H1 (cell line): ENCODE measurements around the gene ESPNL. TPM values are rescaled to one million over a fixed set of nuclear protein-coding genes. Genes with fewer than 3 reads are reported as not detected.

Experiments used
- CTCF ChIA-PET: fragments of 300-600 bp; sonication (Branson Sonifier 250); formaldehyde crosslinking; loops from one replicate; lab custom pipeline; 2021; ENCODE audit not compliant: partially characterized antibody; lab: Charles Lee
- POLR2A ChIA-PET: fragments of 300-600 bp; sonication (Branson Sonifier 250); formaldehyde crosslinking; loops from one replicate; lab custom pipeline; 2021; ENCODE audit warnings: inconsistent platforms; ENCODE audit not compliant: partially characterized antibody; lab: Charles Lee
- DNase-seq, 2 experiments: peaks; one replicate each; pipeline versions ENCODE4 v3.0.0 to v3.0.0-alpha.2; 2010 to 2022; ENCODE audit warnings: low spot score in 2 of 2, low read depth in 1 of 2, mixed read lengths in 1 of 2
- FAIRE-seq: peaks from 2 replicates; lab custom pipeline; 2011; peaks lifted over from hg19 to GRCh38; lab: Jason Lieb, UNC
- H2AFZ ChIP-seq: 2 replicates; pipeline ENCODE4 v1.8.1; 2012; ENCODE audit warnings: low read length, inconsistent platforms
- H2AK5ac ChIP-seq: 2 replicates; pipeline ENCODE4 v1.6.1; 2013; ENCODE audit warnings: low read depth, low read length
- H2BK120ac ChIP-seq: replicated peaks from 2 replicates; pipeline ENCODE3; 2013; ENCODE audit warnings: low read depth, low read length, inconsistent platforms
- H2BK12ac ChIP-seq: 2 replicates; pipeline ENCODE4 v1.6.1; 2013; ENCODE audit warnings: low read depth, low read length
- H2BK15ac ChIP-seq: 2 replicates; pipeline ENCODE4 v1.6.1; 2013; ENCODE audit warnings: low read length
- H2BK20ac ChIP-seq: 2 replicates; pipeline ENCODE4 v1.6.1; 2013; ENCODE audit warnings: low read length
- H2BK5ac ChIP-seq: 2 replicates; pipeline ENCODE4 v1.6.1; 2013; ENCODE audit warnings: low read depth, low read length
- H3K14ac ChIP-seq: 2 replicates; pipeline ENCODE4 v1.6.1; 2013; ENCODE audit warnings: inconsistent platforms; ENCODE audit not compliant: insufficient read length
- H3K18ac ChIP-seq: 2 replicates; pipeline ENCODE4 v1.6.1; 2013; ENCODE audit warnings: low read length; ENCODE audit errors: extremely low read depth
- H3K23ac ChIP-seq: 2 replicates; pipeline ENCODE4 v1.6.1; 2013; ENCODE audit warnings: inconsistent platforms; ENCODE audit not compliant: insufficient read length
- H3K23me2 ChIP-seq: 2 replicates; pipeline ENCODE4 v1.6.1; 2013; ENCODE audit warnings: low read depth, low read length
- H3K27ac ChIP-seq: 2 replicates; pipeline ENCODE4 v1.6.1; 2011; ENCODE audit warnings: low read depth, low read length, inconsistent platforms
- H3K27me3 ChIP-seq, 4 experiments: replicated peaks in 1 of 4; 1 replicate in 1 of 4; 2 replicates in 3 of 4; pipeline versions ENCODE4 v1.6.1 to v1.8.1; 2011 to 2013; ENCODE audit warnings: low read length in 3 of 4, mild to moderate bottlenecking in 3 of 4, inconsistent platforms in 2 of 4, mixed read lengths in 2 of 4, moderate library complexity in 1 of 4; ENCODE audit not compliant: control insufficient read depth in 3 of 4, insufficient read depth in 3 of 4; ENCODE audit errors: extremely low read depth in 1 of 4
- H3K36me3 ChIP-seq, 4 experiments: 2 replicates each; pipeline versions ENCODE4 v1.6.1 to v1.8.1; 2011 to 2013; ENCODE audit warnings: mild to moderate bottlenecking in 4 of 4, low read length in 3 of 4, moderate library complexity in 2 of 4, control low read depth in 1 of 4, inconsistent platforms in 1 of 4; ENCODE audit not compliant: insufficient read depth in 4 of 4, control insufficient read depth in 2 of 4
- H3K4ac ChIP-seq: replicated peaks from 2 replicates; pipeline ENCODE3; 2013; ENCODE audit warnings: low read length, low read depth, mixed read lengths, inconsistent platforms; ENCODE audit not compliant: insufficient read length
- H3K4me1 ChIP-seq, 4 experiments: replicated peaks in 1 of 4; 1 replicate in 1 of 4; 2 replicates in 3 of 4; pipeline versions ENCODE4 v1.6.1 to v1.8.1; 2011 to 2013; ENCODE audit warnings: low read length in 3 of 4, inconsistent platforms in 2 of 4, mixed read lengths in 1 of 4; ENCODE audit not compliant: insufficient read depth in 4 of 4, control insufficient read depth in 3 of 4
- H3K4me2 ChIP-seq, 2 experiments: 2 replicates each; pipeline versions ENCODE4 v1.6.1 to v1.8.1; 2011 to 2013; ENCODE audit warnings: low read depth in 2 of 2, low read length in 2 of 2, control low read depth in 1 of 2, inconsistent platforms in 1 of 2, mild to moderate bottlenecking in 1 of 2; ENCODE audit not compliant: insufficient read depth in 1 of 2
- H3K4me3 ChIP-seq, 4 experiments: fragments of 200-600, 300-600 bp in 1 of 4; sonication (generic), shearing (Covaris generic), sonication (Bioruptor Twin) in 1 of 4; 2 replicates each; pipeline versions ENCODE4 v1.5.1 to v1.8.1; 2011 to 2016; ENCODE audit warnings: low read length in 4 of 4, low read depth in 3 of 4, control low read depth in 2 of 4, inconsistent platforms in 2 of 4, mild to moderate bottlenecking in 2 of 4, mixed read lengths in 1 of 4, moderate library complexity in 1 of 4; ENCODE audit not compliant: insufficient read depth in 2 of 4; ENCODE audit errors: extremely low read depth in 1 of 4
- H3K56ac ChIP-seq: replicated peaks from 2 replicates; pipeline ENCODE3; 2013; ENCODE audit warnings: low read depth, mild to moderate bottlenecking, mixed read lengths, low read length, inconsistent platforms; ENCODE audit not compliant: insufficient read length
- H3K79me1 ChIP-seq: 2 replicates; pipeline ENCODE4 v1.6.1; 2013; ENCODE audit warnings: low read depth, low read length, control low read depth
- H3K79me2 ChIP-seq, 2 experiments: 2 replicates each; pipeline versions ENCODE4 v1.6.1 to v1.8.1; 2012 to 2013; ENCODE audit warnings: low read length in 2 of 2, mild to moderate bottlenecking in 2 of 2, inconsistent platforms in 1 of 2; ENCODE audit not compliant: insufficient read depth in 2 of 2, control insufficient read depth in 1 of 2
- H3K9ac ChIP-seq, 4 experiments: replicated peaks in 1 of 4; 1 replicate in 1 of 4; 2 replicates in 3 of 4; pipeline versions ENCODE4 v1.6.1 to v1.8.1; 2011 to 2013; ENCODE audit warnings: low read depth in 3 of 4, low read length in 3 of 4, control low read depth in 2 of 4, mild to moderate bottlenecking in 2 of 4, moderate library complexity in 2 of 4, inconsistent platforms in 1 of 4; ENCODE audit errors: extremely low read depth in 1 of 4
- H3K9me3 ChIP-seq, 2 experiments: 2 replicates each; pipeline versions ENCODE4 v1.6.1 to v1.8.1; 2012 to 2013; ENCODE audit warnings: mild to moderate bottlenecking in 2 of 2, moderate library complexity in 2 of 2, control low read depth in 1 of 2, inconsistent platforms in 1 of 2, low read depth in 1 of 2, low read length in 1 of 2, mixed read lengths in 1 of 2; ENCODE audit not compliant: insufficient read depth in 2 of 2
- H4K20me1 ChIP-seq, 2 experiments: replicated peaks in 1 of 2; 2 replicates each; pipeline versions ENCODE3 to v1.8.1; 2011 to 2013; ENCODE audit warnings: inconsistent platforms in 2 of 2, low read length in 2 of 2, mild to moderate bottlenecking in 1 of 2; ENCODE audit not compliant: insufficient read depth in 2 of 2, control insufficient read depth in 1 of 2
- H4K5ac ChIP-seq: 2 replicates; pipeline ENCODE4 v1.6.1; 2013; ENCODE audit warnings: low read length, low read depth, mixed read lengths, inconsistent platforms; ENCODE audit not compliant: insufficient read length
- H4K8ac ChIP-seq: 2 replicates; pipeline ENCODE4 v1.8.0; 2013; ENCODE audit warnings: mild to moderate bottlenecking, moderate library complexity, low read length, inconsistent platforms; ENCODE audit not compliant: insufficient read depth; ENCODE audit errors: extremely low read depth
- H4K91ac ChIP-seq: replicated peaks from 2 replicates; pipeline ENCODE3; 2013; ENCODE audit warnings: low read length, mixed read lengths, inconsistent platforms; ENCODE audit not compliant: insufficient read length
- CTCF ChIP-seq, 3 experiments: IDR thresholded peaks; 1 replicate in 2 of 3; 2 replicates in 1 of 3; pipeline versions ENCODE4 v1.5.1 to v1.6.1; 2011; ENCODE audit warnings: low read length in 3 of 3, mild to moderate bottlenecking in 3 of 3, inconsistent platforms in 2 of 3, low read depth in 1 of 3, moderate library complexity in 1 of 3; ENCODE audit not compliant: insufficient read depth in 1 of 3; ENCODE audit errors: control extremely low read depth in 1 of 3
- MAX ChIP-seq: IDR thresholded peaks from 2 replicates; pipeline ENCODE4 v1.6.1; 2012; ENCODE audit warnings: inconsistent platforms
- NANOG ChIP-seq: IDR thresholded peaks from 2 replicates; pipeline ENCODE4 v1.6.1; 2011; ENCODE audit warnings: low read length, low read depth, mild to moderate bottlenecking, inconsistent platforms; ENCODE audit not compliant: insufficient read depth, poor library complexity, severe bottlenecking
- NRF1 ChIP-seq: IDR thresholded peaks from 2 replicates; pipeline ENCODE4 v1.6.1; 2011; ENCODE audit warnings: mild to moderate bottlenecking, low read depth, low read length, improper control_type of control experiment
- TEAD4 ChIP-seq: IDR thresholded peaks from 2 replicates; pipeline ENCODE4 v1.6.1; 2012; ENCODE audit warnings: low read depth, low read length, inconsistent platforms, mixed read lengths
- WGBS, 2 experiments: shearing (Covaris generic) in 1 of 2; methylation state at CpG; one replicate each; pipeline versions ENCODE4 v1.1.6 to v1.1.7; 2013 to 2015; ENCODE audit warnings: low lambda C conversion rate in 2 of 2, mixed read lengths in 2 of 2, inconsistent platforms in 1 of 2, low coverage in 1 of 2, missing lambda C conversion rate in 1 of 2; ENCODE audit not compliant: insufficient replicate concordance in 2 of 2, insufficient coverage in 1 of 2, insufficient read length in 1 of 2; ENCODE audit errors: extremely low coverage in 1 of 2, missing lambda C conversion rate in 1 of 2; 5-methylcytosine and 5-hydroxymethylcytosine counted together
- polyA plus RNA-seq, 7 experiments: library from polyadenylated mRNA; depleted of rRNA in 3 of 7; stranded (reverse) in 5 of 7; unstranded in 2 of 7; fragments of >200 nt in 5 of 7; fragments of 200-250 nt in 2 of 7; gene quantifications; 1 replicate in 5 of 7; 2 replicates in 1 of 7; 4 replicates in 1 of 7; pipeline versions ENCODE4 v1.2.1 to v1.2.3, GENCODE V29; 2011 to 2013; ENCODE audit warnings: missing spikeins in 2 of 7, mixed read lengths in 2 of 7
- total RNA-seq: library from RNA; stranded (reverse); fragmentation: NEBNext Ultra II Directional; extraction: Animal tissue kit (Norgen Biotek cat#: 25700); gene quantifications from 2 replicates; pipeline ENCODE4 v1.2.1, GENCODE V29; 2021

Gene ESPNL
- total and polyA plus RNA-seq, 2 of the 8 experiments (the other 6 are each of a cell fraction or from before 2014, with no cell fraction given), result 0.68 to 1.3 TPM

- ChIA-PET POLR2A (interaction anchor here (1.1 to 2.0 kb wide), 2 partner anchors 8 to 9 kb away, joined by 4 to 7 read pairs; partner anchors contain the start of gene SCLY), CTCF (no interaction called here)
- Histone ChIP-seq H3K79me2 (peaks cover 3 to 52% of the 10 kb centered on the region in 2 experiments; a peak in 3 of 4 replicates), H3K9me3 (no peaks in the 10 kb centered on the region), H3K18ac (no peak overlapping the region), H4K8ac (peak overlapping the region; percentile 84; the same call in 1 of the 2 replicates), H3K4me2 (no peak overlapping the region), H3K56ac (no peak overlapping the region), H3K14ac (no peak overlapping the region), H2BK120ac (no peak overlapping the region), H3K9ac (no peak overlapping the region), H2BK5ac (no peak overlapping the region), H3K79me1 (peaks cover 2% of the 10 kb centered on the region; the same call in 1 of the 2 replicates), H2BK20ac (no peak overlapping the region), H4K91ac (no peak overlapping the region), H3K36me3 (peaks cover 18 to 91% (median 54%) of the 10 kb centered on the region in 4 experiments), H3K23me2 (no peaks in the 10 kb centered on the region), H3K4ac (no peak overlapping the region), H4K5ac (no peak overlapping the region), H3K27ac (no peak overlapping the region), H2AK5ac (no peak overlapping the region), H4K20me1 (peaks cover 4 to 9% of the 10 kb centered on the region in 2 experiments), H2BK12ac (no peak overlapping the region), H3K27me3 (no peaks in the 10 kb centered on the region), H2AFZ (no peak overlapping the region), H2BK15ac (no peak overlapping the region), H3K4me1 (no peaks in the 10 kb centered on the region), H3K23ac (no peak overlapping the region), H3K4me3 (no peak overlapping the region)
- WGBS, 2 experiments, result 96% methylated on average over 10 of the region's 10 CpGs; no CpG with 5 or more reads in 1 of the 2 experiments
- no peak for FAIRE-seq
- no peak for TF ChIP-seq MAX
- TF ChIP-seq NANOG, result no peak
- TF ChIP-seq NRF1, result no peak
- TF ChIP-seq CTCF (IDR thresholded peaks at IDR 0.05; ENCODE audit: control extremely low read depth in 1 of 3, insufficient read depth in 1 of 3, low read depth in 1 of 3, low read length in 3 of 3), result no peak
- TF ChIP-seq TEAD4, result no peak
- no peak for DNase-seq
These were observed 31.0 kb upstream of the ESPNL start for GRCh38 chr2:238069021-238069709.
